Ishikawa (cell line): ENCODE measurements around the gene SIRT1.
A peak's percentile ranks its signal among the peaks of the same experiment; 100 is the strongest.

Experiments used
- CEBPB ChIP-seq: IDR thresholded peaks from 2 replicates; pipeline ENCODE4 v1.6.1; 2012
- CREB1 ChIP-seq: IDR thresholded peaks from 2 replicates; pipeline ENCODE4 v1.6.1; 2012; ENCODE audit warnings: low read depth
- EGR1 ChIP-seq: IDR thresholded peaks from 2 replicates; pipeline ENCODE4 v1.6.1; 2012
- EP300 ChIP-seq: IDR thresholded peaks from 2 replicates; pipeline ENCODE4 v1.6.1; 2012; ENCODE audit warnings: borderline replicate concordance
- FOXM1 ChIP-seq: IDR thresholded peaks from 2 replicates; pipeline ENCODE4 v1.6.1; 2012; ENCODE audit warnings: low read depth, borderline replicate concordance
- MAX ChIP-seq: IDR thresholded peaks from 2 replicates; pipeline ENCODE4 v1.6.1; 2012
- NFIC ChIP-seq: IDR thresholded peaks from 2 replicates; pipeline ENCODE4 v1.6.1; 2012
- RAD21 ChIP-seq: IDR thresholded peaks from 2 replicates; pipeline ENCODE4 v1.6.1; 2012; ENCODE audit warnings: low read depth
- REST ChIP-seq: IDR thresholded peaks from 2 replicates; pipeline ENCODE4 v1.6.1; 2012; ENCODE audit warnings: low read depth, mild to moderate bottlenecking
- TAF1 ChIP-seq: IDR thresholded peaks from 2 replicates; pipeline ENCODE4 v1.6.1; 2012; ENCODE audit warnings: low read depth, mild to moderate bottlenecking
- TCF12 ChIP-seq: IDR thresholded peaks from 2 replicates; pipeline ENCODE4 v1.6.1; 2012; ENCODE audit warnings: low read depth
- TEAD4 ChIP-seq: IDR thresholded peaks from 2 replicates; pipeline ENCODE4 v1.6.1; 2012
- USF1 ChIP-seq: IDR thresholded peaks from 2 replicates; pipeline ENCODE4 v1.6.1; 2012
- YY1 ChIP-seq: IDR thresholded peaks from 2 replicates; pipeline ENCODE4 v1.6.1; 2012; ENCODE audit warnings: low read depth
- ZBTB7A ChIP-seq: IDR thresholded peaks from 2 replicates; pipeline ENCODE4 v1.6.1; 2012; ENCODE audit warnings: low read depth

SIRT1 gene

GRCh38 chr10:67884313-67884841 lies at the start of gene SIRT1:
SIRT1 (plus strand) TSS chr10:67884656; CDS start chr10:67884722, 66 bp downstream.
- peak; percentile 93 for TF ChIP-seq MAX
- TF ChIP-seq TCF12: peak; percentile 22; the same call in 1 of the 2 replicates
- TF ChIP-seq RAD21: no peak
- TF ChIP-seq REST: no peak
- peak; percentile 89 for TF ChIP-seq YY1
- peak; percentile 8; the same call in 1 of the 2 replicates for TF ChIP-seq FOXM1
- peak; percentile 75 for TF ChIP-seq TAF1
- TF ChIP-seq CREB1: no peak
- TF ChIP-seq CEBPB: no peak
- TF ChIP-seq NFIC: no peak
- 0 out of 2 replicates have a peak, but pooled peaks have one; percentile 18 for TF ChIP-seq EP300
- TF ChIP-seq ZBTB7A: no peak
- peak; percentile 99 for TF ChIP-seq USF1
- TF ChIP-seq TEAD4: peak; percentile 69
- peak; percentile 100 for TF ChIP-seq EGR1

- TF ChIP-seq TCF12 (no peak), RAD21 (no peak), ZBTB7A (no peak), TEAD4 (no peak), TAF1 (no peak), CEBPB (no peak), FOXM1 (no peak), REST (no peak), USF1 (no peak), EGR1 (no peak)
Measured at GRCh38 chr10:67836488-67836887, 48.0 kb upstream of the SIRT1 start.

- TF ChIP-seq CEBPB (no peak), EGR1 (no peak), CREB1 (no peak), MAX (no peak), ZBTB7A (no peak), FOXM1 (no peak), RAD21 (no peak), TCF12 (no peak), REST (no peak)
Measured at GRCh38 chr10:67836972-67837371, 47.5 kb upstream of the SIRT1 start.

- TF ChIP-seq USF1 (peak; percentile 86), TAF1 (no peak)
Measured at GRCh38 chr10:67837541-67838314, 46.7 kb upstream of the SIRT1 start, which contains the start of gene DNAJC12. DNAJC12 (minus strand) TSS chr10:67838188; CDS start chr10:67838011, 177 bp downstream.
